GM12878 (cell line): ENCODE measurements around the gene MTX1. TPM values are rescaled to one million over a fixed set of nuclear protein-coding genes. Genes with fewer than 3 reads are reported as not detected.
A peak's percentile ranks its signal among the peaks of the same experiment; 100 is the strongest.

ENCODE experiments used
- ATAC-seq: fragments of 200-7000 bp; cut with Tn5 transposase; 3 replicates; pipeline ENCODE4 v1.9.1; 2020; ENCODE audit warnings: mild to moderate bottlenecking, moderate library complexity
- BruUV-seq: library from RNA; stranded (reverse); fragments of 400-500 nt; replicated peaks from 2 replicates; lab custom pipeline; 2021; lab: Mats Ljungman, UMichigan
- CTCF ChIA-PET: fragments of 300-600 bp; sonication (Branson Sonifier 250); formaldehyde crosslinking; extraction: SDS; loops from one replicate; lab custom pipeline; 2021; ENCODE audit warnings: inconsistent platforms; lab: Yijun Ruan, JAX
- POLR2A ChIA-PET: fragments of 350-600 bp; formaldehyde crosslinking; extraction: SDS; loops from one replicate; lab custom pipeline; 2021; ENCODE audit warnings: inconsistent platforms; lab: Charles Lee
- RAD21 ChIA-PET: fragments of 300-600 bp; sonication (Branson Sonifier 250); formaldehyde crosslinking; loops from one replicate; lab custom pipeline; 2023; ENCODE audit warnings: antibody characterized with exemption; ENCODE audit not compliant: unreplicated experiment; lab: Charles Lee
- SMC1A ChIA-PET: fragments of 300-600 bp; sonication (Branson Sonifier 250); formaldehyde crosslinking; loops from one replicate; lab custom pipeline; 2023; ENCODE audit not compliant: unreplicated experiment, uncharacterized antibody; lab: Charles Lee
- DNase-seq: peaks from one replicate; pipeline ENCODE4 v3.0.0-alpha.2; 2011; ENCODE audit warnings: low read depth, low spot score
- FAIRE-seq: peaks from 3 replicates; lab custom pipeline; 2011; peaks lifted over from hg19 to GRCh38; lab: Jason Lieb, UNC
- H2AFZ ChIP-seq: 2 replicates; pipeline ENCODE4 v1.6.0; 2011; ENCODE audit warnings: low read depth, low read length, control low read depth; ENCODE audit not compliant: control insufficient read depth
- H3K27ac ChIP-seq: 2 replicates; pipeline ENCODE4 v1.5.1; 2011; ENCODE audit warnings: control low read depth; ENCODE audit not compliant: control insufficient read depth, insufficient read depth
- H3K27me3 ChIP-seq, 2 experiments: replicated peaks in 1 of 2; 2 replicates each; pipeline versions ENCODE4 v1.6.0 to v1.6.1; 2011; ENCODE audit warnings: low read length in 1 of 2; ENCODE audit not compliant: control insufficient read depth in 2 of 2, insufficient read depth in 2 of 2
- H3K36me3 ChIP-seq, 2 experiments: 2 replicates each; pipeline ENCODE4 v1.5.1; 2011; ENCODE audit warnings: low read length in 1 of 2; ENCODE audit not compliant: control insufficient read depth in 2 of 2, insufficient read depth in 2 of 2
- H3K4me1 ChIP-seq: 2 replicates; pipeline ENCODE4 v1.6.1; 2011; ENCODE audit warnings: mild to moderate bottlenecking, low read length, moderate library complexity, mixed read lengths; ENCODE audit not compliant: control insufficient read depth, insufficient read depth
- H3K4me2 ChIP-seq: 2 replicates; pipeline ENCODE4 v1.6.0; 2011; ENCODE audit warnings: control low read depth; ENCODE audit not compliant: control insufficient read depth, insufficient read depth
- H3K4me3 ChIP-seq: fragments of 200-600 bp; sonication (generic); 2 replicates; pipeline ENCODE4 v1.5.1; 2016
- H3K79me2 ChIP-seq: 2 replicates; pipeline ENCODE4 v1.6.0; 2011; ENCODE audit warnings: low read length; ENCODE audit not compliant: control insufficient read depth, insufficient read depth
- H3K9ac ChIP-seq: 2 replicates; pipeline ENCODE4 v1.8.0; 2011; ENCODE audit warnings: low read length, control low read depth, mixed read lengths; ENCODE audit not compliant: control insufficient read depth, insufficient read depth
- H3K9me3 ChIP-seq: replicated peaks from 3 replicates; pipeline ENCODE4 v1.5.1; 2011; ENCODE audit warnings: mild to moderate bottlenecking, low read length; ENCODE audit not compliant: control insufficient read depth, insufficient read depth
- H4K20me1 ChIP-seq: 2 replicates; pipeline ENCODE4 v1.6.0; 2011; ENCODE audit not compliant: control insufficient read depth, insufficient read depth
- CHD1 ChIP-seq: IDR thresholded peaks from 2 replicates; pipeline ENCODE4 v1.6.1; 2012; ENCODE audit warnings: low read depth, low read length, improper control_type of control experiment
- HCFC1 ChIP-seq: fragments of 150-350 bp; IDR thresholded peaks from 2 replicates; pipeline ENCODE4 v1.6.1; 2014; ENCODE audit warnings: low read length
- HDAC6 ChIP-seq: fragments of 200-600 bp; sonication (generic); IDR thresholded peaks from one replicate; pipeline ENCODE4 v1.8.0; 2017; ENCODE audit warnings: antibody characterized with exemption; ENCODE audit not compliant: unreplicated experiment
- NR2C1 ChIP-seq: fragments of 450-650 bp; IDR thresholded peaks from 2 replicates; pipeline ENCODE4 v1.6.1; 2017; ENCODE audit warnings: antibody characterized with exemption, mild to moderate bottlenecking, moderate library complexity
- NR2F1 ChIP-seq: fragments of 450-650 bp; conservative IDR thresholded peaks from 2 replicates; pipeline ENCODE4 v1.6.1; 2017; ENCODE audit warnings: mild to moderate bottlenecking
- POU2F2 ChIP-seq: IDR thresholded peaks from 3 replicates; pipeline ENCODE4 v1.6.1; 2011; ENCODE audit warnings: low read depth, mild to moderate bottlenecking, low read length, borderline replicate concordance
- WGBS: methylation state at CpG from one replicate; pipeline ENCODE4 v1.1.6; 2016; ENCODE audit warnings: low lambda C conversion rate; ENCODE audit not compliant: insufficient replicate concordance, insufficient coverage; ENCODE audit errors: missing lambda C conversion rate; 5-methylcytosine and 5-hydroxymethylcytosine counted together
- in situ Hi-C: fragments of 300-500 bp; cut with MboI; formaldehyde crosslinking; loops from 9 replicates; pipeline ENCODE4 v1.14.3; 2018; ENCODE audit warnings: mixed read lengths
- intact Hi-C: fragments of 100-400 bp; cut with micrococcal nuclease; formaldehyde crosslinking; loops from one replicate; pipeline ENCODE4 v1.14.2; 2022; ENCODE audit not compliant: unreplicated experiment
- polyA plus RNA-seq, 11 experiments: library from polyadenylated mRNA; depleted of rRNA in 4 of 11; unstranded in 6 of 11; stranded (reverse) in 5 of 11; fragments of >200 nt; fragmentation: Nextera tagmentation in 4 of 11; fragmentation: Illumina TruSeq in 1 of 11; extraction: Ambion mirVana in 4 of 11; extraction: Trizol in 1 of 11; gene quantifications; 1 replicate in 1 of 11; 2 replicates in 10 of 11; pipeline versions ENCODE4 v1.2.1 to v1.2.3, GENCODE V29; 2011 to 2016; ENCODE audit warnings: inconsistent platforms in 2 of 11, missing spikeins in 2 of 11, low read depth in 1 of 11
- total RNA-seq, 4 experiments: library from RNA; depleted of rRNA in 3 of 4; stranded (reverse); fragments of >200 nt in 3 of 4; fragmentation: Illumina TruSeq in 1 of 4; extraction: Trizol in 1 of 4; gene quantifications; 2 replicates each; pipeline versions ENCODE4 v1.2.1 to v1.2.3, GENCODE V29; 2013 to 2021
- TF ChIP-seq, protein P1 (sequence below): IDR thresholded peaks from 2 replicates; pipeline ENCODE4 v1.6.1; 2011; ENCODE audit warnings: borderline replicate concordance, low read depth, mild to moderate bottlenecking, moderate library complexity, low read length; ENCODE audit not compliant: insufficient read depth, poor library complexity, severe bottlenecking

The MTX1 gene
- total and polyA plus RNA-seq, 10 of the 15 experiments (the other 5 are each of a cell fraction or from before 2014, with no cell fraction given) = 15.8 to 92.0 (median 49.1) TPM

DNA sequence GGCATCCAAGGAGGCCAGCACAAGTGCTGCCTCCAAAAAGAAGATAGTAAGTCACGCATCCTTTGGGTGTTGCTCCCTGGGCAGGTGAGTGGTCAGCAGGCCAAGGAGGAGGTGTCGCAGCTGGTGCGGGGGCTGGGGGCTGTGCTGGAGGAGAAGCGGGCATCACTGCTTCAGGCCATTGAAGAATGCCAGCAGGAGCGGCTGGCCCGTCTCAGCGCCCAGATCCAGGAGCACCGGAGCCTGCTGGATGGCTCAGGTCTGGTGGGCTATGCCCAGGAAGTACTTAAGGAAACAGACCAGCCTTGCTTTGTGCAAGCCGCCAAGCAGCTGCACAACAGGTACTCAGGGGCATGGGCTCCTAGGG is 30.6 kb upstream of the MTX1 start (continued):
- TF ChIP-seq, protein P1, sequence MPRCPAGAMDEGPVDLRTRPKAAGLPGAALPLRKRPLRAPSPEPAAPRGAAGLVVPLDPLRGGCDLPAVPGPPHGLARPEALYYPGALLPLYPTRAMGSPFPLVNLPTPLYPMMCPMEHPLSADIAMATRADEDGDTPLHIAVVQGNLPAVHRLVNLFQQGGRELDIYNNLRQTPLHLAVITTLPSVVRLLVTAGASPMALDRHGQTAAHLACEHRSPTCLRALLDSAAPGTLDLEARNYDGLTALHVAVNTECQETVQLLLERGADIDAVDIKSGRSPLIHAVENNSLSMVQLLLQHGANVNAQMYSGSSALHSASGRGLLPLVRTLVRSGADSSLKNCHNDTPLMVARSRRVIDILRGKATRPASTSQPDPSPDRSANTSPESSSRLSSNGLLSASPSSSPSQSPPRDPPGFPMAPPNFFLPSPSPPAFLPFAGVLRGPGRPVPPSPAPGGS = no peak

DNA sequence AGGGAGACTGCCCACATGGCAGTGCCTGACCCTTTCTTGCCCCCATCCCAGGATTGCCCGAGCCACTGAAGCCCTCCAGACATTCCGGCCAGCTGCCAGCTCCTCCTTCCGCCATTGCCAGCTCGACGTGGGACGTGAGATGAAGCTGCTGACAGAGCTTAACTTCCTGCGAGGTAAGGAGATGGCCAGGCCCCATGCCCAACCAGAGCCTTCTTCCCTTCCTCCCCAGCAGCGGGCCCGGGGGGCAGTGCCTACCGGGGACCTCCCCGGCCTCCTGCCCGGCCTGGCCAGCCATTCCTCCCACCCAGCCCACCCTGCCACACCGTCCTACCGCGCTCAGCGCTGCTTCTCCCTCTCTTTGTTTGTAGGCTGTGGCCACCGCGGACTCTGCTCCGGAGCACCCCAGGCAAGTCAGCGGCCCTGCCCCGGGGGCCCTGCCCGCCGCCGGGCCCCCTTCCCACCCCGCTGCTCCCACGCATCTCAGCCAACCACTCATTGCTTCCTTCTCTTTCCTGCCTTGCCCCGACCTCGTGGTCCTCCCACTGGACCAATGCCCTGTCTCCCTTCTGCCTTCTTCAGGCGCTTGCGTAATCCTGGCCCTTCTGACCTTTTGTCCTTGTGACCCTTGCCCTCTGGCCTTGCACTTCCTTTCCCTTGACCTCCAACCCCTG is 29.9 kb upstream of the MTX1 start:
- H3K4me3 ChIP-seq = no peak overlapping the region
- ATAC-seq (no peak), FAIRE-seq (no peak), DNase-seq (no peak)
- in situ Hi-C loops = no loop called here
- H3K27me3 ChIP-seq = no peaks in the 10 kb centered on the region
- POLR2A ChIA-PET = interaction anchor here (0.5 to 7.4 kb wide), 3 partner anchors 15 to 1295 kb away, joined by 3 to 77 read pairs (median 31); no protein-coding TSS in a partner anchor
- CTCF ChIA-PET = interaction anchor here (0.7 to 9.7 kb wide), 6 partner anchors 11 to 94 kb away, joined by 3 to 244 read pairs (median 14); partner anchors contain the start of gene THBS3
- no peaks in the 10 kb centered on the region for H4K20me1 ChIP-seq
- WGBS = 65% methylated on average over 19 of the region's 30 CpGs
- intact Hi-C loops = no loop called here
- H3K79me2 ChIP-seq = no peaks in the 10 kb centered on the region
- H3K4me1 ChIP-seq = peaks cover 16% of the 10 kb centered on the region
- H3K9ac ChIP-seq = no peak overlapping the region
- H2AFZ ChIP-seq = no peak overlapping the region
- no TSS peak for BruUV-seq
- no peak for TF ChIP-seq HCFC1
- 0 out of 2 replicates have a peak, but pooled peaks have one; percentile 22 for TF ChIP-seq NR2C1
- TF ChIP-seq POU2F2 = no peak
- TF ChIP-seq NR2F1 = 0 out of 2 replicates have a peak, but pooled peaks have one; percentile 23
- no peak for TF ChIP-seq CHD1
- no peak for TF ChIP-seq HDAC6
- H3K9me3 ChIP-seq = no peaks in the 10 kb centered on the region
- RAD21 ChIA-PET = interaction anchor here (1.9 to 4.8 kb wide), 3 partner anchors 15 to 48 kb away, joined by 9 to 77 read pairs (median 13); no protein-coding TSS in a partner anchor
- SMC1A ChIA-PET = interaction anchor here (1.7 to 2.0 kb wide), 2 partner anchors 15 to 46 kb away, joined by 13 to 29 read pairs; no protein-coding TSS in a partner anchor
- no peak overlapping the region for H3K27ac ChIP-seq
- H3K4me2 ChIP-seq = no peak overlapping the region
- no peaks in the 10 kb centered on the region for H3K36me3 ChIP-seq
